H1 (cell line): Measurements from ENCODE around the gene SLC2A10. TPM values are rescaled to one million over a fixed set of nuclear protein-coding genes. Genes with fewer than 3 reads are reported as not detected.

Source experiments
- FOSL1 ChIP-seq: IDR thresholded peaks from 2 replicates; pipeline ENCODE4 v1.6.1; 2011; ENCODE audit warnings: mild to moderate bottlenecking, low read depth, low read length, moderate library complexity; ENCODE audit not compliant: insufficient read depth
- POU5F1 ChIP-seq: IDR thresholded peaks from 2 replicates; pipeline ENCODE4 v1.6.1; 2011; ENCODE audit warnings: low read depth, mild to moderate bottlenecking, low read length, moderate library complexity
- TBP ChIP-seq: IDR thresholded peaks from 2 replicates; pipeline ENCODE4 v1.6.1; 2011; ENCODE audit warnings: low read depth, low read length, improper control_type of control experiment
- polyA plus RNA-seq, 7 experiments: library from polyadenylated mRNA; depleted of rRNA in 3 of 7; stranded (reverse) in 5 of 7; unstranded in 2 of 7; fragments of >200 nt in 5 of 7; fragments of 200-250 nt in 2 of 7; gene quantifications; 1 replicate in 5 of 7; 2 replicates in 1 of 7; 4 replicates in 1 of 7; pipeline versions ENCODE4 v1.2.1 to v1.2.3, GENCODE V29; 2011 to 2013; ENCODE audit warnings: missing spikeins in 2 of 7, mixed read lengths in 2 of 7
- total RNA-seq: library from RNA; stranded (reverse); fragmentation: NEBNext Ultra II Directional; extraction: Animal tissue kit (Norgen Biotek cat#: 25700); gene quantifications from 2 replicates; pipeline ENCODE4 v1.2.1, GENCODE V29; 2021
- TF ChIP-seq, protein P1 (sequence below), 3 experiments: IDR thresholded peaks; 1 replicate in 2 of 3; 2 replicates in 1 of 3; pipeline versions ENCODE4 v1.5.1 to v1.6.1; 2011; ENCODE audit warnings: low read length in 3 of 3, mild to moderate bottlenecking in 3 of 3, inconsistent platforms in 2 of 3, low read depth in 1 of 3, moderate library complexity in 1 of 3; ENCODE audit not compliant: insufficient read depth in 1 of 3; ENCODE audit errors: control extremely low read depth in 1 of 3
- TF ChIP-seq, protein P2 (sequence below): IDR thresholded peaks from 2 replicates; pipeline ENCODE4 v1.6.1; 2011; ENCODE audit warnings: low read length, improper control_type of control experiment

SLC2A10 gene
- total and polyA plus RNA-seq, 2 of the 8 experiments (the other 6 are each of a cell fraction or from before 2014, with no cell fraction given) = 9.0 to 9.7 TPM

GRCh38 chr20:46724343-46724959 is 15.0 kb downstream of the SLC2A10 start (continued):
- TF ChIP-seq, protein P1, sequence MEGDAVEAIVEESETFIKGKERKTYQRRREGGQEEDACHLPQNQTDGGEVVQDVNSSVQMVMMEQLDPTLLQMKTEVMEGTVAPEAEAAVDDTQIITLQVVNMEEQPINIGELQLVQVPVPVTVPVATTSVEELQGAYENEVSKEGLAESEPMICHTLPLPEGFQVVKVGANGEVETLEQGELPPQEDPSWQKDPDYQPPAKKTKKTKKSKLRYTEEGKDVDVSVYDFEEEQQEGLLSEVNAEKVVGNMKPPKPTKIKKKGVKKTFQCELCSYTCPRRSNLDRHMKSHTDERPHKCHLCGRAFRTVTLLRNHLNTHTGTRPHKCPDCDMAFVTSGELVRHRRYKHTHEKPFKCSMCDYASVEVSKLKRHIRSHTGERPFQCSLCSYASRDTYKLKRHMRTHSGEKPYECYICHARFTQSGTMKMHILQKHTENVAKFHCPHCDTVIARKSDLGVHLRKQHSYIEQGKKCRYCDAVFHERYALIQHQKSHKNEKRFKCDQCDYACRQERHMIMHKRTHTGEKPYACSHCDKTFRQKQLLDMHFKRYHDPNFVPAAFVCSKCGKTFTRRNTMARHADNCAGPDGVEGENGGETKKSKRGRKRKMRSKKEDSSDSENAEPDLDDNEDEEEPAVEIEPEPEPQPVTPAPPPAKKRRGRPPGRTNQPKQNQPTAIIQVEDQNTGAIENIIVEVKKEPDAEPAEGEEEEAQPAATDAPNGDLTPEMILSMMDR (IDR thresholded peaks at IDR 0.05; ENCODE audit: control extremely low read depth in 1 of 3, insufficient read depth in 1 of 3, low read depth in 1 of 3, low read length in 3 of 3) = no peak
- TF ChIP-seq TBP = no peak
- no peak for TF ChIP-seq FOSL1
- TF ChIP-seq POU5F1 = no peak
- TF ChIP-seq, protein P2, sequence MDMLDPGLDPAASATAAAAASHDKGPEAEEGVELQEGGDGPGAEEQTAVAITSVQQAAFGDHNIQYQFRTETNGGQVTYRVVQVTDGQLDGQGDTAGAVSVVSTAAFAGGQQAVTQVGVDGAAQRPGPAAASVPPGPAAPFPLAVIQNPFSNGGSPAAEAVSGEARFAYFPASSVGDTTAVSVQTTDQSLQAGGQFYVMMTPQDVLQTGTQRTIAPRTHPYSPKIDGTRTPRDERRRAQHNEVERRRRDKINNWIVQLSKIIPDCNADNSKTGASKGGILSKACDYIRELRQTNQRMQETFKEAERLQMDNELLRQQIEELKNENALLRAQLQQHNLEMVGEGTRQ = no peak
